ENCODE measurements around the gene P4HA1.

GRCh38 chr10:73073627-73074026 is 23.0 kb downstream of the P4HA1 start:
- TF ChIP-seq CTCF (IDR thresholded peaks at IDR 0.05), result no peak
- TF ChIP-seq REST (IDR thresholded peaks at IDR 0.05; ENCODE audit: insufficient read depth in 1 of 2, low read depth in 2 of 2, low read length in 1 of 2), result no peak
- no peak for TF ChIP-seq TCF7L2 (IDR thresholded peaks at IDR 0.05; ENCODE audit: low read depth, low read length)
- TF ChIP-seq POLR2AphosphoS5 (IDR thresholded peaks at IDR 0.05; ENCODE audit: low read depth, low read length), result no peak
